Neural crest cell (in vitro differentiated cells): ENCODE results near the gene GRIA4. TPM values are rescaled to one million over a fixed set of nuclear protein-coding genes. Genes with fewer than 3 reads are reported as not detected.

ENCODE experiments used
- DNase-seq: peaks from one replicate; pipeline ENCODE4 v3.0.0; 2021; ENCODE audit warnings: low read depth, mixed read lengths, low spot score
- H3K27ac Mint-ChIP-seq: one replicate; pipeline ENCODE4 v1.8.0; 2021; ENCODE audit warnings: mild to moderate bottlenecking, mixed read lengths; ENCODE audit not compliant: unreplicated experiment
- H3K27me3 Mint-ChIP-seq: 2 replicates; pipeline ENCODE4 v1.8.0; 2021; ENCODE audit warnings: low read depth, mild to moderate bottlenecking, mixed read lengths
- H3K36me3 Mint-ChIP-seq: 2 replicates; pipeline ENCODE4 v1.8.0; 2021; ENCODE audit warnings: low read depth, mild to moderate bottlenecking, mixed read lengths
- H3K4me1 Mint-ChIP-seq: 2 replicates; pipeline ENCODE4 v1.8.0; 2021; ENCODE audit warnings: mixed read lengths
- H3K4me3 Mint-ChIP-seq: one replicate; pipeline ENCODE4 v1.8.0; 2021; ENCODE audit warnings: mild to moderate bottlenecking, mixed read lengths
- H3K9me3 Mint-ChIP-seq: 2 replicates; pipeline ENCODE4 v1.8.0; 2021; ENCODE audit warnings: mixed read lengths
- CTCF ChIP-seq: fragments of 200-600 bp; sonication (generic); conservative IDR thresholded peaks from 2 replicates; pipeline ENCODE4 v1.5.0; 2021; ENCODE audit warnings: antibody characterized with exemption, mild to moderate bottlenecking
- total RNA-seq: library from RNA; stranded (reverse); gene quantifications from 2 replicates; pipeline ENCODE4 v1.2.1, GENCODE V29; 2021

The GRIA4 gene
- total RNA-seq, 1 donor from 2014 or later = 2.9 TPM

- Mint-ChIP-seq H3K9me3 (no peaks in the 10 kb centered on the region), H3K36me3 (no peaks in the 10 kb centered on the region), H3K27ac (no peak overlapping the region), H3K4me1 (no peaks in the 10 kb centered on the region), H3K4me3 (no peak overlapping the region), H3K27me3 (peaks cover 25% of the 10 kb centered on the region)
- no peak for TF ChIP-seq CTCF
- DNase-seq = no peak
Measured at GRCh38 chr11:105856954-105857353, 247.1 kb downstream of the GRIA4 start.

GRCh38 chr11:105857728-105858127, 247.9 kb downstream of the GRIA4 start:
- H3K4me1 Mint-ChIP-seq = no peaks in the 10 kb centered on the region
- H3K36me3 Mint-ChIP-seq = no peaks in the 10 kb centered on the region
- TF ChIP-seq CTCF = no peak
- H3K27me3 Mint-ChIP-seq = peaks cover 27% of the 10 kb centered on the region
- no peak for DNase-seq
- no peak overlapping the region for H3K27ac Mint-ChIP-seq
- no peak overlapping the region for H3K4me3 Mint-ChIP-seq
- H3K9me3 Mint-ChIP-seq = no peaks in the 10 kb centered on the region

GRCh38 chr11:105858841-105859240, 249.0 kb downstream of the GRIA4 start:
- Mint-ChIP-seq H3K27me3 (peaks cover 32% of the 10 kb centered on the region), H3K4me1 (no peaks in the 10 kb centered on the region), H3K27ac (no peak overlapping the region), H3K36me3 (no peaks in the 10 kb centered on the region), H3K4me3 (no peak overlapping the region), H3K9me3 (no peaks in the 10 kb centered on the region)
- no peak for DNase-seq
- TF ChIP-seq CTCF = no peak

DNA sequence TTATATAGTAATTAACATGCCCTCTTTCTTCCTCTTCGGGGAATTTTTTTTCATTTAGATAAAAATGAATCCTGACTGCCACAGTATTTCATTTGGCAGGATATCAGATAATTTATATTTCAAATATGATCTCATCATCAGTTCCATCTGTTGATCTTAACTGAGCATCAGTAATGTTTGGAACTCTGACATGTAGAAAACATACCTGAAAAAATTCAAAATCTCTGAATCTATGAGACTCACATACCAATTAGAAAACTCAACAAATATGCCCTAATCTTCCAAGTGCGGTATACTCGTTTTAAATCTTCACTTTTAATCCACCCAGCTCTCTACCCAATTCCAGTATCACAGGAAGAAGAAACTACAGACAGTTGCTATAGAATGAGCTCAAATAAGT, 250.2 kb downstream of the GRIA4 start:
- Mint-ChIP-seq H3K9me3 (no peaks in the 10 kb centered on the region), H3K27ac (no peak overlapping the region), H3K4me3 (no peak overlapping the region), H3K4me1 (no peaks in the 10 kb centered on the region), H3K27me3 (peaks cover 32% of the 10 kb centered on the region), H3K36me3 (no peaks in the 10 kb centered on the region)
- no peak for TF ChIP-seq CTCF
- no peak for DNase-seq

DNA sequence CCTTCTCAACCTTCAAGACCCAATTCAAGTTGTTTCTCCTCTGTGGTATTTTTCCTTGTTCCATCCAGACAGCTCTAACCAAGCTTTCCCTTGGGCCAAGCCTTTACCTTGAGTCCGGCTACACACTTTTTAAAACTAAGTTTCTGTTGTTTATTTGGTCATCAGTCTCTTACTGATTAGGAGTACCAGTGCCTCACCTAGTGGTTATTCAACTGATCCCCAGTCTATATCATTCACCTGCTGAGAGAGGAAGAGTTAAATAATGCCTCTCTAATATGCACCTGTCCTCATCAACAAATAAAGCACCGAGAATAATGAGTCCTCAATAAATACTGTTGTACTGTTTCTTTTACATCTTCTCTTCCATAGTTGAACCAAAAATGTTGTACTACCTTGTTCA, 251.4 kb downstream of the GRIA4 start:
- Mint-ChIP-seq H3K27ac (no peak overlapping the region), H3K4me1 (no peaks in the 10 kb centered on the region), H3K27me3 (peaks cover 29% of the 10 kb centered on the region), H3K9me3 (no peaks in the 10 kb centered on the region), H3K4me3 (no peak overlapping the region), H3K36me3 (no peaks in the 10 kb centered on the region)
- TF ChIP-seq CTCF = no peak
- no peak for DNase-seq

GRCh38 chr11:105862736-105863367, 253.0 kb downstream of the GRIA4 start:
- no peaks in the 10 kb centered on the region for H3K4me1 Mint-ChIP-seq
- TF ChIP-seq CTCF = peak; percentile 90

More at GRCh38 chr11:105862736-105863367, 253.0 kb downstream of the GRIA4 start:
- Mint-ChIP-seq H3K4me3 (no peak overlapping the region), H3K27me3 (peaks cover 29% of the 10 kb centered on the region), H3K9me3 (no peaks in the 10 kb centered on the region), H3K27ac (no peak overlapping the region), H3K36me3 (no peaks in the 10 kb centered on the region)
- no peak for DNase-seq
